H1 (cell line): Measurements from ENCODE around the gene CAPN8. TPM values are rescaled to one million over a fixed set of nuclear protein-coding genes. Genes with fewer than 3 reads are reported as not detected.

ENCODE experiments used
- CHD1 ChIP-seq: IDR thresholded peaks from 2 replicates; pipeline ENCODE4 v1.6.1; 2012; ENCODE audit warnings: low read depth, low read length, improper control_type of control experiment
- CTBP2 ChIP-seq: IDR thresholded peaks from 2 replicates; pipeline ENCODE4 v1.7.0; 2011; ENCODE audit warnings: borderline replicate concordance, mild to moderate bottlenecking, moderate library complexity, mixed read lengths, low read length; ENCODE audit not compliant: insufficient read depth, insufficient read length
- GABPA ChIP-seq: IDR thresholded peaks from 2 replicates; pipeline ENCODE4 v1.6.1; 2011; ENCODE audit warnings: mild to moderate bottlenecking, low read length, moderate library complexity, borderline replicate concordance; ENCODE audit not compliant: insufficient read depth
- NANOG ChIP-seq: IDR thresholded peaks from 2 replicates; pipeline ENCODE4 v1.6.1; 2011; ENCODE audit warnings: low read length, low read depth, mild to moderate bottlenecking, inconsistent platforms; ENCODE audit not compliant: insufficient read depth, poor library complexity, severe bottlenecking
- POLR2A ChIP-seq, 2 experiments: IDR thresholded peaks; 1 replicate in 1 of 2; 2 replicates in 1 of 2; pipeline ENCODE4 v1.6.1; 2011; ENCODE audit warnings: low read depth in 2 of 2, low read length in 2 of 2, mild to moderate bottlenecking in 2 of 2; ENCODE audit errors: control extremely low read depth in 1 of 2
- SP4 ChIP-seq: IDR thresholded peaks from 2 replicates; pipeline ENCODE4 v1.6.1; 2012; ENCODE audit warnings: low read length, inconsistent platforms
- TAF1 ChIP-seq: IDR thresholded peaks from 2 replicates; pipeline ENCODE4 v1.6.1; 2011; ENCODE audit warnings: mild to moderate bottlenecking, low read depth, low read length
- TBP ChIP-seq: IDR thresholded peaks from 2 replicates; pipeline ENCODE4 v1.6.1; 2011; ENCODE audit warnings: low read depth, low read length, improper control_type of control experiment
- TCF12 ChIP-seq: IDR thresholded peaks from 2 replicates; pipeline ENCODE4 v1.6.1; 2011; ENCODE audit warnings: low read depth, mild to moderate bottlenecking, low read length
- polyA plus RNA-seq, 7 experiments: library from polyadenylated mRNA; depleted of rRNA in 3 of 7; stranded (reverse) in 5 of 7; unstranded in 2 of 7; fragments of >200 nt in 5 of 7; fragments of 200-250 nt in 2 of 7; gene quantifications; 1 replicate in 5 of 7; 2 replicates in 1 of 7; 4 replicates in 1 of 7; pipeline versions ENCODE4 v1.2.1 to v1.2.3, GENCODE V29; 2011 to 2013; ENCODE audit warnings: missing spikeins in 2 of 7, mixed read lengths in 2 of 7
- total RNA-seq: library from RNA; stranded (reverse); fragmentation: NEBNext Ultra II Directional; extraction: Animal tissue kit (Norgen Biotek cat#: 25700); gene quantifications from 2 replicates; pipeline ENCODE4 v1.2.1, GENCODE V29; 2021

Gene CAPN8
- total and polyA plus RNA-seq, 2 of the 8 experiments (the other 6 are each of a cell fraction or from before 2014, with no cell fraction given): 0.20 to 0.26 TPM

DNA sequence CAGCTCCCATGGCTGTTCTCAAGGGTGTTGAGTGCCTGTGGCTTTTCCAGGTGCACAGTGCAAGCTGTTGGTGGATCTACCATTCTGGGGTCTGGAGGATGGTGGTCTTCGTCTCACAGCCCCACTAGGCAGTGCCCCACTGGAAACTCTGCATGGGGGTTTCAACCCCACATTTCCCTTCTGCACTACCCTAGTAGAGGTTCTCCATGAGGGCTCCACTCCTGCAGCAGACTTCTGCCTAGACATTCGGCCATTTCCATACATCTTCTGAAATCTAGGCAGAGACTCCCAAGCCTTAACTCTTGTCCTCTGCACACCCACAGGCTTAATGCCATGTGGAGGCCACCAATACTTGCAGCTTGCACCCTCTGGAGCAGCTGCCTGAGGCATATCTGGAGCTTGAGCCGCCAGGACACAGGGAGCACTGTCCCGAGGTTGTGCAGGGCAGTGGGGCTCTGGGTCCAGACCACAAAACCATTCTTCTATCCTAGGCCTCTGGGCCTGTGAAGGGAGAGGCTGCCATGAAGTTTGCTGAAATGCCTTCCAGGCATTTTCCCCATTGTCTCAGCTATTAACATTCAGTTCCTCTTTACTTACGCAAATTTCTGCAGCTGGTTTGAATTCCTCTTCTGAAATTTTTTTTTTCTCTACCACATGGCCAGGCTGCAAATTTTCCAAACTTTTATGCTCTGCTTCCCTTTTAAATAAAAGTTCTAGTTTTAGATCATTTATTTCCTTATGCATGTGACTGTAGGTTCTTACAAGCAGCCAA, 8.8 kb upstream of the CAPN8 start (continued):
- TF ChIP-seq GABPA (no peak), TBP (no peak), TCF12 (no peak), CHD1 (no peak), TAF1 (no peak), SP4 (no peak), NANOG (no peak), POLR2A (IDR thresholded peaks at IDR 0.05; ENCODE audit: control extremely low read depth in 1 of 2, low read depth in 2 of 2, low read length in 2 of 2) (no peak), CTBP2 (no peak)
- TF ChIP-seq, all 59 proteins: peak for 0
